Nephron progenitor cell (in vitro differentiated cells): ENCODE data around the gene ZSCAN1.

Source experiments
- DNase-seq: peaks from one replicate; pipeline ENCODE4 v3.0.0; 2021
- H3K27ac Mint-ChIP-seq: 2 replicates; pipeline ENCODE4 v1.8.0; 2021; ENCODE audit warnings: mild to moderate bottlenecking, moderate library complexity, mixed read lengths
- H3K27me3 Mint-ChIP-seq: 2 replicates; pipeline ENCODE4 v1.8.0; 2021; ENCODE audit warnings: mild to moderate bottlenecking, low read depth, mixed read lengths; ENCODE audit not compliant: poor library complexity
- H3K36me3 Mint-ChIP-seq: 2 replicates; pipeline ENCODE4 v1.8.0; 2021; ENCODE audit warnings: low read depth, mixed read lengths
- H3K4me1 Mint-ChIP-seq: 2 replicates; pipeline ENCODE4 v1.8.0; 2021; ENCODE audit warnings: mixed read lengths
- H3K4me3 Mint-ChIP-seq: 2 replicates; pipeline ENCODE4 v1.8.0; 2021; ENCODE audit warnings: mild to moderate bottlenecking, moderate library complexity, mixed read lengths
- H3K9me3 Mint-ChIP-seq: 2 replicates; pipeline ENCODE4 v1.8.0; 2021; ENCODE audit warnings: mild to moderate bottlenecking, moderate library complexity, mixed read lengths
- TF ChIP-seq, protein P1 (sequence below): fragments of 200-600 bp; sonication (generic); IDR thresholded peaks from 2 replicates; pipeline ENCODE4 v1.5.0; 2021; ENCODE audit warnings: antibody characterized with exemption

ZSCAN1 gene

DNA sequence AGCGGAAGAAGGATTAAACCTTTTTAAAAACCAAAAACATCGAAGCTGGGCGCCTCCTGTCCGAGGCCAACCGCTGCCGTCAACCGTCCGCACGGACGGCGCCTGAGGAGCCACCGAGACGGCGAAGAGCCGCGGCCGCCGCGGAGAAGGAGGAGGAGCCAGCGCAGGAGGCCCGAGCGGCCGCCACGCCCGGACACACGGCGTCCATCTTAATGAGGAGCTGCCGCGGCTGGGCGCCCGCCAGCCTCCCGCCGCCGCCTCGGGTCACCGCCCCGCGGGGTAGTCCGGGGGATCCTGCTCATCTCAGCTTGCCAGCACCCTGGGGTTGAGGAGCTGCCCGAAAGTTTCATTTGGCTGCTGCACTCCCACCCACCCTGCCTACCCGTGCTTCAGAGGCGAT, 10.6 kb downstream of the ZSCAN1 start:
- TF ChIP-seq, protein P1, sequence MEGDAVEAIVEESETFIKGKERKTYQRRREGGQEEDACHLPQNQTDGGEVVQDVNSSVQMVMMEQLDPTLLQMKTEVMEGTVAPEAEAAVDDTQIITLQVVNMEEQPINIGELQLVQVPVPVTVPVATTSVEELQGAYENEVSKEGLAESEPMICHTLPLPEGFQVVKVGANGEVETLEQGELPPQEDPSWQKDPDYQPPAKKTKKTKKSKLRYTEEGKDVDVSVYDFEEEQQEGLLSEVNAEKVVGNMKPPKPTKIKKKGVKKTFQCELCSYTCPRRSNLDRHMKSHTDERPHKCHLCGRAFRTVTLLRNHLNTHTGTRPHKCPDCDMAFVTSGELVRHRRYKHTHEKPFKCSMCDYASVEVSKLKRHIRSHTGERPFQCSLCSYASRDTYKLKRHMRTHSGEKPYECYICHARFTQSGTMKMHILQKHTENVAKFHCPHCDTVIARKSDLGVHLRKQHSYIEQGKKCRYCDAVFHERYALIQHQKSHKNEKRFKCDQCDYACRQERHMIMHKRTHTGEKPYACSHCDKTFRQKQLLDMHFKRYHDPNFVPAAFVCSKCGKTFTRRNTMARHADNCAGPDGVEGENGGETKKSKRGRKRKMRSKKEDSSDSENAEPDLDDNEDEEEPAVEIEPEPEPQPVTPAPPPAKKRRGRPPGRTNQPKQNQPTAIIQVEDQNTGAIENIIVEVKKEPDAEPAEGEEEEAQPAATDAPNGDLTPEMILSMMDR: no peak
- no peak overlapping the region for H3K27ac Mint-ChIP-seq
- H3K9me3 Mint-ChIP-seq: peaks cover 87% of the 10 kb centered on the region
- DNase-seq: no peak
- no peaks in the 10 kb centered on the region for H3K4me1 Mint-ChIP-seq
- H3K36me3 Mint-ChIP-seq: peaks cover 5% of the 10 kb centered on the region
- H3K4me3 Mint-ChIP-seq: no peak overlapping the region
- H3K27me3 Mint-ChIP-seq: peaks cover 19% of the 10 kb centered on the region

DNA sequence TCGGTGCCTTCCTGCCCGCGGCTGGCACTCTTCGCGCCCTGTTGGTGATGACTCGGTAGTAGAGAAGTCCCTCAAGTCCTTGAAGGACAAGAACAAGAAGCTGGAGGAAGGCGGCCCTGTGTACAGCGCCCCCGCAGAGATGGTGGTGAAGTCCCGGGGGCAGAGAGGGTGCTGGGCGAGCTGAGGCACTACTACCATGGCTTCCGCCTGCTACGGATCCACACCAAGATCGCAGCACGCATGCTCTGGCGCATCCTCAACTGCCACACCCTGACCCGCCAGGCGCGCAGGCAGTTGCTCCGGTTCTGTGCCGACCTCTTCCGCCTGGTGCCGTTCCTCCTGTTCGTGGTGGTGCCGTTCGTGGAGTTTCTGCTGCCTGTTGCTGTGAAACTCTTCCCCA, 11.1 kb downstream of the ZSCAN1 start:
- TF ChIP-seq, protein P1: no peak
- Mint-ChIP-seq H3K27ac (no peak overlapping the region), H3K36me3 (peaks cover 5% of the 10 kb centered on the region), H3K4me1 (no peaks in the 10 kb centered on the region), H3K4me3 (no peak overlapping the region), H3K9me3 (peaks cover 91% of the 10 kb centered on the region), H3K27me3 (peaks cover 19% of the 10 kb centered on the region)
- no peak for DNase-seq

DNA sequence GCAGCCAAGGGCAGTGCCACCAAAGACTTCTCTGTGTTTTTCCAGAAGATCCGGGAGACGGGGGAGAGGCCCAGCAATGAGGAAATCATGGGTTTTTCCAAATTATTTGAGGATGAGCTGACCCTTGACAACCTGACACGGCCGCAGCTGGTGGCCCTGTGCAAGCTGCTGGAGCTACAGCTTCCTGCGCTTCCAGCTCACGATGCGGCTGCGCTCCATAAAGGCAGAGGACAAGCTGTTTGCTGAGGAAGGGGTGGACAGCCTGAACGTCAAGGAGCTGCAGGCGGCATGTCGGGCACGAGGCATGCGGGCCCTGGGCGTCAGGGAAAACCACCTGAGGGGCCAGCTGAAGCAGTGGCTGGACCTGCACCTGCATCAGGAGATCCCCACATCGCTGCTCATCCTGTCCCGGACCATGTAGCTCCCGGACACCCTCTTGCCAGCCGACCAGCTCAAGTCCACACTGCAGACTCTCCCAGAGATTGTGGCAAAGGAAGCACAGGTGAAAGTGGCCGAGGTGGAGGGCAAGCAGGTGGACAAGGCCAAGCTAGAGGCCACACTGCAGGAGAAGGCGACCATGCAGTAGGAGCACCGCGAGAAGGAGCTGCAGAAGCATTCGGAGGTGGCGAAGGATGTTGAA, 11.7 kb downstream of the ZSCAN1 start:
- H3K36me3 Mint-ChIP-seq: peaks cover 5% of the 10 kb centered on the region
- H3K4me3 Mint-ChIP-seq: no peak overlapping the region
- peaks cover 19% of the 10 kb centered on the region for H3K27me3 Mint-ChIP-seq
- peaks cover 88% of the 10 kb centered on the region for H3K9me3 Mint-ChIP-seq
- no peak for DNase-seq
- H3K4me1 Mint-ChIP-seq: no peaks in the 10 kb centered on the region
- no peak overlapping the region for H3K27ac Mint-ChIP-seq
- TF ChIP-seq, protein P1: no peak

DNA sequence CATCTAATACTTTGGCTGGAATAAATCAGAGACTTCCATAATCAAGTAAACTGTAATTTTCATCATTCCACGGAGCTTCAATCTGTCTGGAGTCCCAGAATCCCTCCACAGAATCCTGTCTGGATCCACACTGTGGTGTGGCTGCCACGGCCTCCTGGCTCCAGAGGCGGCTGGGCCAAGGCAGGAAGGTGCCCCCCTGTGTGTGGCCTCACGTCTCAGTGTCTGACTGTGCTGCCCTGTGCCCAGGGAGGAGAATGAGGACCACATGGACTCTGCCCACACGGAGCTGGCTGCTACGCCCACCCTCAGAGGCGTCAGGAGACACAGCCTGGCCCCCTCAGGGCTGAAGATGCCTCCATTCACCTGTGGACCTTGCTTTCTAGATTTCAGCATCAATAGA, 13.0 kb downstream of the ZSCAN1 start:
- no peak overlapping the region for H3K4me3 Mint-ChIP-seq
- TF ChIP-seq, protein P1: no peak
- H3K9me3 Mint-ChIP-seq: peaks cover 89% of the 10 kb centered on the region
- no peaks in the 10 kb centered on the region for H3K4me1 Mint-ChIP-seq
- peaks cover 2% of the 10 kb centered on the region for H3K36me3 Mint-ChIP-seq
- H3K27ac Mint-ChIP-seq: no peak overlapping the region
- DNase-seq: no peak
- H3K27me3 Mint-ChIP-seq: peaks cover 13% of the 10 kb centered on the region

DNA sequence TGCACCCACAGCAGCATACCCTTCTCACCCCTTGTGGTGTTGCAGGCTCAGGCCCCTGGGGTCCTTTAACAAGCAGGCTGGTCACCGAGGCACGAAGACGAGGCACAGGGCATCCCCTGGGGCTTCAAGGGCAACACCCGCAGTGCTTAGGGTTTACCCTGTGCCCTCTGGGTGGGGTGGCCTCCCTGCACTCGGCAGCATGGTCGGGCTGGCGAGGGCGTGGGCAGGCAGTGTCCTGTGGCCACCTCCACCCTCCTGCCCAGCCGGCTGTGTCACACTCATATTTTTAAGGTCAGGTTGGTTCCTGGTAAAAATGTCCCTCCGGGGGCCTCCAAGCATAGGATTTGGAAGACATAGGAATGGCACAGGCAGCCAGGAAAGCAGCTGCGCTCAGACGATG, 13.8 kb downstream of the ZSCAN1 start:
- no peak overlapping the region for H3K4me3 Mint-ChIP-seq
- TF ChIP-seq, protein P1: no peak
- no peaks in the 10 kb centered on the region for H3K36me3 Mint-ChIP-seq

DNA sequence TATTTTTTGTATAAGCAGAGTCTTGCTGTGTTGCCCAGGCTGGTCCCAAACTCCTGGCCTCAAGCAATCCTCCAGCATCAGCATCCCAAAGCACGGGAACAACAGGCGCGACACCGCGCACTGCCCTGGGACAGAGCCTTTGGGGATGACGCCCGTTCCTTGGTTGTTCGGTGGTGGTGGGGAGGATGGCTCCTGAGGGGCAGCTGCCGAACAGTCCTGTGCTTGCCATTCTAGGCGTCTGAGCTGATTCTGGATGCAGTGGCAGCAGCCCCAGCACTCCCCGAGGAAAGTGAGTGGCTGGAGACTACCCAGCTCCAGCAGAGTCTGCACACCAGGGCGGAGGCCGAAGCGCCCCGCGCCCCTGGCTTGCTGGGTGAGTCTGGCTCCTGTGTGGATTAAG, 18.4 kb downstream of the ZSCAN1 start:
- Mint-ChIP-seq H3K27me3 (peaks cover 3% of the 10 kb centered on the region), H3K27ac (no peak overlapping the region), H3K36me3 (no peaks in the 10 kb centered on the region), H3K4me1 (no peaks in the 10 kb centered on the region), H3K4me3 (no peak overlapping the region), H3K9me3 (peaks cover 81% of the 10 kb centered on the region)
- no peak for DNase-seq
- TF ChIP-seq, protein P1: no peak

More for the DNA sequence above, 13.8 kb downstream of the ZSCAN1 start:
- peaks cover 89% of the 10 kb centered on the region for H3K9me3 Mint-ChIP-seq
- no peak overlapping the region for H3K27ac Mint-ChIP-seq
- H3K4me1 Mint-ChIP-seq: no peaks in the 10 kb centered on the region
- DNase-seq: no peak
- H3K27me3 Mint-ChIP-seq: peaks cover 10% of the 10 kb centered on the region
